ENCODE results near the gene MKKS. TPM values are rescaled to one million over a fixed set of nuclear protein-coding genes. Genes with fewer than 3 reads are reported as not detected.

The MKKS gene
- total RNA-seq, 1 donor from 2014 or later, result 8.6 TPM

DNA sequence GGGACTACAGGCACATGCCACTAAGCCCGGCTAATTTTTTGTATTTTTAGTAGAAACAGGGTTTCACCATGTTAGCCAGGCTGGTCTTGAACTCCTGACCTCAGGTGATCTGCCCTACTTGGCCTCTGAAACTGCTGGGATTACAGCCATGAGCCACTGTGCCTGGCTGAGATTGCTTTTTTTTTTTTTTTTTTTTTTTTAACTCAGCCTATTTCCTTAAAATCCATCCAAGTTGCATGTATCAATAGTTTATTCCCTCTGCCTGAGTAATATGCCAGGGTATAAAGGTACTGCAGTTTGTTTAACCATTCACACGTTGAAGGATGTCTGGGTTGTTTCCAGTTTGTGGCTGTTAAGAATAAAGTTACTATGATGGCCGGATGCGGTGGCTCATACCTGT lies 11.7 kb upstream of the MKKS start:
- intact Hi-C loops (cut with micrococcal nuclease), result no loop called here
- Mint-ChIP-seq H3K36me3 (ENCODE audit: low read depth) (peaks cover 8% of the 10 kb centered on the region), H3K9me3 (no peaks in the 10 kb centered on the region), H3K4me1 (peaks cover 18% of the 10 kb centered on the region), H3K27me3 (no peaks in the 10 kb centered on the region), H3K27ac (no peak overlapping the region), H3K4me3 (no peak overlapping the region)
- CTCF ChIA-PET, result no interaction called here
- DNase-seq (no peak), ATAC-seq (ENCODE audit: low read depth) (no peak)
- TF ChIP-seq, protein P1, sequence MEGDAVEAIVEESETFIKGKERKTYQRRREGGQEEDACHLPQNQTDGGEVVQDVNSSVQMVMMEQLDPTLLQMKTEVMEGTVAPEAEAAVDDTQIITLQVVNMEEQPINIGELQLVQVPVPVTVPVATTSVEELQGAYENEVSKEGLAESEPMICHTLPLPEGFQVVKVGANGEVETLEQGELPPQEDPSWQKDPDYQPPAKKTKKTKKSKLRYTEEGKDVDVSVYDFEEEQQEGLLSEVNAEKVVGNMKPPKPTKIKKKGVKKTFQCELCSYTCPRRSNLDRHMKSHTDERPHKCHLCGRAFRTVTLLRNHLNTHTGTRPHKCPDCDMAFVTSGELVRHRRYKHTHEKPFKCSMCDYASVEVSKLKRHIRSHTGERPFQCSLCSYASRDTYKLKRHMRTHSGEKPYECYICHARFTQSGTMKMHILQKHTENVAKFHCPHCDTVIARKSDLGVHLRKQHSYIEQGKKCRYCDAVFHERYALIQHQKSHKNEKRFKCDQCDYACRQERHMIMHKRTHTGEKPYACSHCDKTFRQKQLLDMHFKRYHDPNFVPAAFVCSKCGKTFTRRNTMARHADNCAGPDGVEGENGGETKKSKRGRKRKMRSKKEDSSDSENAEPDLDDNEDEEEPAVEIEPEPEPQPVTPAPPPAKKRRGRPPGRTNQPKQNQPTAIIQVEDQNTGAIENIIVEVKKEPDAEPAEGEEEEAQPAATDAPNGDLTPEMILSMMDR (IDR thresholded peaks at IDR 0.05), result no peak
- POLR2A ChIA-PET, result interaction anchor here (0.7 kb wide), 1 partner anchor 10 kb away, joined by 4 read pairs; the partner anchor contains the start of gene SLX4IP

- Mint-ChIP-seq H3K9me3 (no peaks in the 10 kb centered on the region), H3K4me3 (no peak overlapping the region), H3K27me3 (no peaks in the 10 kb centered on the region), H3K4me1 (peaks cover 15% of the 10 kb centered on the region), H3K27ac (no peak overlapping the region), H3K36me3 (ENCODE audit: low read depth) (peaks cover 6% of the 10 kb centered on the region)
- ChIA-PET POLR2A (interaction anchor here (1.8 kb wide), 1 partner anchor 9 kb away, joined by 8 read pairs; the partner anchor contains the start of genes MKKS and SLX4IP), CTCF (no interaction called here)
- DNase-seq (no peak), ATAC-seq (ENCODE audit: low read depth) (no peak)
- TF ChIP-seq, protein P1 (IDR thresholded peaks at IDR 0.05), result no peak
- intact Hi-C loops (cut with micrococcal nuclease), result no loop called here
Measured at GRCh38 chr20:10443936-10444335, 9.9 kb upstream of the MKKS start.

- Mint-ChIP-seq H3K4me3 (no peak overlapping the region), H3K9me3 (no peaks in the 10 kb centered on the region), H3K27me3 (no peaks in the 10 kb centered on the region), H3K4me1 (peaks cover 16% of the 10 kb centered on the region), H3K36me3 (ENCODE audit: low read depth) (peaks cover 18% of the 10 kb centered on the region), H3K27ac (no peak overlapping the region)
- ATAC-seq (ENCODE audit: low read depth) (no peak), DNase-seq (no peak)
- CTCF ChIA-PET, result no interaction called here
- TF ChIP-seq, protein P1 (IDR thresholded peaks at IDR 0.05), result no peak
- POLR2A ChIA-PET, result no interaction called here
- intact Hi-C loops (cut with micrococcal nuclease), result loop anchor here (10.0 kb wide), 2 partner anchors 223 to 373 kb away; partner anchors contain the start of gene SNAP25
Measured at GRCh38 chr20:10438217-10438616, 4.2 kb upstream of the MKKS start.

GRCh38 chr20:10436053-10436699 lies 2.2 kb upstream of the MKKS start:
- H3K9me3 Mint-ChIP-seq, result no peaks in the 10 kb centered on the region
- H3K4me1 Mint-ChIP-seq, result peaks cover 27% of the 10 kb centered on the region
- ChIA-PET CTCF (interaction anchor here (1.9 kb wide), 1 partner anchor 9 kb away, joined by 5 read pairs; no protein-coding TSS in a partner anchor), POLR2A (interaction anchor here (2.3 kb wide), 1 partner anchor 8 kb away, joined by 8 read pairs; no protein-coding TSS in a partner anchor)
- ATAC-seq (ENCODE audit: low read depth) (no peak), DNase-seq (no peak)
- no peaks in the 10 kb centered on the region for H3K27me3 Mint-ChIP-seq
- TF ChIP-seq, protein P1 (IDR thresholded peaks at IDR 0.05), result no peak
- no peak overlapping the region for H3K27ac Mint-ChIP-seq
- H3K36me3 Mint-ChIP-seq (ENCODE audit: low read depth), result peaks cover 16% of the 10 kb centered on the region
- no peak overlapping the region for H3K4me3 Mint-ChIP-seq
- intact Hi-C loops (cut with micrococcal nuclease), result loop anchor here (10.0 kb wide), 2 partner anchors 221 to 371 kb away; partner anchors contain the start of gene SNAP25
